Fibroblast of lung (primary cell): ENCODE results near the gene XPNPEP1.

ENCODE experiments used
- CTCF ChIP-seq, 2 donors: IDR thresholded peaks in 1 of 2; conservative IDR thresholded peaks in 1 of 2; 1 replicate in 1 of 2; 2 replicates in 1 of 2; pipeline ENCODE4 v1.5.1; 2011 to 2012; ENCODE audit warnings: low read length in 2 of 2, control low read depth in 1 of 2, inconsistent platforms in 1 of 2, low read depth in 1 of 2, mild to moderate bottlenecking in 1 of 2
- EZH2 ChIP-seq: IDR thresholded peaks from 2 replicates; pipeline ENCODE4 v1.5.1; 2012; ENCODE audit warnings: low read length, control low read depth, mild to moderate bottlenecking; ENCODE audit errors: missing control alignments

- TF ChIP-seq CTCF (conservative IDR thresholded peaks at IDR 0.05 in 1 of 2, IDR thresholded peaks at IDR 0.05 in 1 of 2; ENCODE audit: low read depth in 1 of 2, low read length in 2 of 2) (no peak), EZH2 (no peak)
Measured at GRCh38 chr10:109922358-109922975, 844 bp downstream of the XPNPEP1 start.
